GM18868 (cell line): ENCODE results near the gene SH3RF3.

Experiments
- ATAC-seq: cut with Tn5 transposase; IDR thresholded peaks from one replicate; pipeline ENCODE4 v1.9.1; 2021; ENCODE audit warnings: mild to moderate bottlenecking, moderate library complexity; ENCODE audit not compliant: unreplicated experiment

Gene SH3RF3

DNA sequence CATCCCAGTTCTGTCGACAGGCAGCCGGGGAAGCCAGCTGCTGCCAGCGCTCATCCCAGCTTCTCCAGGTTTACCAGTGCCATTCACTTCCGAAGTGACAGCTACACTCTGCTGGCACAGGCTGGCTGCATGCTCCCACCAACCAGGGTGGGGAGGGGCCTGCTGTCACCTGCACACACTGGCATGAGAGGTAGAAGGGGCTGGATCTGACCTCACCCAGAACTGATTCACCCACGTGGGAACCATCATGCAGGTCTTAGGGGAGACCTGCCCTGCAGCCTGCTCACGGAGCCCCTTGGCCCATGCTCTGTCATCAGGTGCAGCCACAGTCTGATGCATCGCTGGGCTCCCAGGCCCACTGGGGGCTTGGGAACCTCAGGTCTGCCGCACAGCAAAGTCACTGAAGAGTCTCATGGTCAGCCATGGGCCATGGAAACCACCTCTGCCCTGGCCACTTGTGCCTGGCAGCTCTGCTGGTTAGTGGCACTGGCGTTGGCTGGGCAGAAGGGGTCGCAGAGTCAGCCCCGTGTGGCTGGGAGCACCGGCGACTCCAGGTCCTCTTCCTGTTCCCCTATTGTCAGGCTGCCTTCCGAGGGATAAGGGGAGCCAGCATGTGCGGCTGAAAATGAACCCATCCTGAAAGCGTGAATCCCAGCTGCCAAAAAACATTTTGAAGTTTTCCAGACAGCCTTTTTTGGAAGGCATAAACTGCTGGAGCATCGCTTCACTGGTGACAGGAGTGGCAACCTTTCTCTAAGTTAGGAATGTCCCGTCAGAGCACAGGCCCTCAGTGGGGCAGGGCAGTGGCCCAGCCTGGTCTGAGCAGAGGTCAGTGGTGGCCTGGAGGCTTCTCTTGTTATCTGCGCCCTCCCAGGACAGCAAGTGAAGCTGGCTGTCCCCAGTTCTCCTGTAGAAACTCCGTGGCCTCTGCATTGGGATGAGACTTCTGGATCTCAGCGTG, 327.0 kb downstream of the SH3RF3 start:
- ATAC-seq: no peak

DNA sequence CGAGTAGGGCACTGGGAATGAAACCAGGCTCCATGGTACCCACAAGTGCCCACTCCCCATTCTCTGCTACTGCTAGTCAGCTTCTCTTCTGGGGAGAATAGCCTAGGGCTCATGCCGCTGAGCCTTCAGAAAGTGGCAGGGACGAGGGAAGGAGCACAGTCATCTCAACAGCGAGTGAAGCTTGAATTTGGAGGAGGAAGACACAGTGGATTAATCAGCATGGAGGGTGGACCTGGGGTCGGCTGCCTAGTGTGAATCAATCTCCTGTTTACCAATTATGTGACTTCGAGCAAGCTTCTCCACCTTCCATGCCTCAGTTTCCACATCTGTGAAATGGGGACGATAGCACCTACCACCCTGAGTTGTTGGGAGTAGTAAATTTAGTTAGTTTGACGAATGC, 327.8 kb downstream of the SH3RF3 start:
- ATAC-seq: no peak

DNA sequence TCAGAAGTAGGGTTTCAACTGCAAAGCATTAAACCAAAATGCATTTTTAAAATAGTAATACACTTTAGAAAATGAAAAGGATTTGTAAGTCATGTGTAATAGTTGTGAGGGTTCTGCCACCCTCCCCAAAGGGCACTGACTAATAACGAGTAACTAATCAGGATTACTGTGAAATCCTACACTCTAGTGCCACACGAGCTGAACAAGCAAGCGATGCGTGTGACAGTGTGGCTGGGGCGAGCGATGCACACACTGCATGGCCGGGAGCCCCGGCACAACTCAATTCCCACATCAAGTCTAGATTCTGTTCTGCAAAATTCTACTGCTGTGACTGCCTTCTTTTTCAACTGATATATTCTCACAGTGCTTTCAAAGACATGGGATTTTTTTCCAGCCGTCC, 328.4 kb downstream of the SH3RF3 start:
- peak; percentile 71 for ATAC-seq

DNA sequence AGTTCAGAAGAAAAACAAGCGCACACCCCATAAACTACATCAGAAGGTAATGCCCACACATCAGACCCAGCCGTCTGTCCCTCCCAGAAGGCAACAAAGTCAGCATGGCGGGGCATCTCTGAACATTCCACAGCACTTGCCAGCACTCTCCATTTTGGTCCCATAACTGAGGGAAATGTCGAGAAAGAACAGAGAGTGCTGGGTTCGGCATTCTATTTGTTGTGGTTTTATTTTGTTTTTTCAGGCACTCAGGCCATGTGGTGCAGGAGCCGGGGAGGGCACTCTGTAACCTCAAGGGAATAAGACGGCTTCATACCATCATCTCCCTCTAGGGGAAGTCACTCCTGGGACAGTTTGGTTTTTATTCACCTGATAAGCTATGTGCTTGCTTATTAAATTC, 328.8 kb downstream of the SH3RF3 start:
- peak; percentile 51 for ATAC-seq

DNA sequence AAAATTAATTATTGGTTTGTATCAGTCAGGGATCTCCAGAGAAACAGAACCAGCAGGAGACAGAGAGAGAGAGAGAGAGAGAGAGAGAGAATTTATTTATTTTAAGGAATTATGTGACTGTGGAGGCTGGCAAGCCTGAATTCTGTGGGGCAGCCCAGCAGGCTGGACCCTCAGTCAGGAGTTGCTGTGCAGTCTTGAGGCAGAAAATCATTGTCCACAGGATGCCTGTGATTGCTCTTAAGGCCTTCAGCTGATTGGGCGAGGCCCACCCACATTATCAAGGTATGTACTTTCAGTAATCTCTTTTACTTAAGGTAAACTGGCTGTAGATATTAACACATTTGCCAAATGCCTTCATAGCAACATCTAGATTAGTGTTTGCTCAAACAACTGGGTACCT, 329.5 kb downstream of the SH3RF3 start:
- ATAC-seq: no peak

DNA sequence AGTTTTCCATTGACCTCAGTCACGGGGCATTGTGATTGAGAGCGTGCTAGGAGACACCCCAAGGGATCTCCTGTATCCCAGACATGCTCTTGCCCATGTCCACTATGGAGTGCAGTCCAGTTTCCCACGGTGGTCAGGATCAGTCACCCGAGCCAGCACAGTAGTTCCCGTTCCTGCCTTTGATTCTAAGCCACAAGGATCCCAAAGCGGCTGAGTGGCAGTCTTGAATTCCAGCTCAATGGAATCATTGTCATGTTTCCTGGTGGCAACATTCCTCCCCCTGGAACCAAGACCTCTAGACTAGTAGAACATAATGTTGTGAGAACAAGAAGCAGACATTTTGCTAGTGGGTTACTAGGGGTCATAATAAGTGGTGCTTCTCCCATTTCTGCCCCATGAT, 330.5 kb downstream of the SH3RF3 start:
- no peak for ATAC-seq

DNA sequence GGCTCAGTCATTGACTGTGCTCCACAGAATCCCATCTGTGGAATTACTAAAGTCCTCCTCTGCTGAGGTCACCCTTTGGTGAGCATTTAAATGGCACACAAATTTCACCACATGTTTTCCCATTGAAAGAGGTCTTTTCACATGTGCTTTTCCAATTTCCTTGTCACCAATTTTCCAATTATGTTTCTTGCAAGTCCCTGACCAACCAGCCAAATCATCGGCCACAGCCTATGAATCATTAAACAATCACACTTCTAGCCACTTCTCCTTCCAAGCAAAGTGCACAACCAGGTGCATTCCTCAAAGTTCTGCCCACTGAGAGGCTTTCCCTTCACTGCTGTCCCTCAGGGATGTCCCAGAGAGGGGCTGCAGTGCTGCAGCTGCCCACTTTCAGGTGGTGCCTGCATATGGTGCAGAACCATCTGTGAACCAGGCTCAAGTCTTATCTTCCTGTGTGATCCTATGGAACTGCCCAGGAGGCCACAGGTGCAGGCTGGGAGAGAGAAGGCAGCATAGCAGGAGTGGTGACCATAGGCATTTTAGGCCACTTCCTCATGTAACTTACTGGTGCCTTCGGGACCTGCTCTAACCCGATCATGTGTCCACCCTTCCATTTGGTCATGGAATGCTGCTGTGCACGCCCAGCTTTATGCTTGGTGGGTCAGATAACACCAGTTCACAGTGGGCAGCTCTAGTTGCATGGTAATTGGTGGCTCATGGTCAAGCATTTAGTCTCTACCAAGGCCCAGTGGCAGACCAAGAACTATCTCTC, 331.7 kb downstream of the SH3RF3 start:
- no peak for ATAC-seq

DNA sequence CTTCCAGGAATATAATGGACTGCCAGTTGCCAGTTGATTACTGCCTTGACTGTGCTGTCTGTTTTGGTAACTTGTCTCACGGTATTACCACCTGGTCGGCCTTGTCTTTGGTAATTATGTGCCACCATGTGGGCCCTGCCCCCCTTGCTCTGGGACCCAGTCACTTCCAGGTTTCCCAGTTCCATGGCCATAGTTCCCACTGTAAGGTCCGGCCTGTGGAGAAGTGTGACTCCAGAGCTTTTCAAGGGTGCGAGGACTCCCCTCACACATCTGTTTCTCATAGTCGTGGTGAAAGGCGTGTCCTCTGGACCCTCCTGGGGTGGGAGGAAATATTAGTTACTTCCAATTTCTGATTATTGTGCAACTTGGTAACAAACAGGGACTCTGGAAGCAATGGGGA, 334.2 kb downstream of the SH3RF3 start:
- no peak for ATAC-seq

DNA sequence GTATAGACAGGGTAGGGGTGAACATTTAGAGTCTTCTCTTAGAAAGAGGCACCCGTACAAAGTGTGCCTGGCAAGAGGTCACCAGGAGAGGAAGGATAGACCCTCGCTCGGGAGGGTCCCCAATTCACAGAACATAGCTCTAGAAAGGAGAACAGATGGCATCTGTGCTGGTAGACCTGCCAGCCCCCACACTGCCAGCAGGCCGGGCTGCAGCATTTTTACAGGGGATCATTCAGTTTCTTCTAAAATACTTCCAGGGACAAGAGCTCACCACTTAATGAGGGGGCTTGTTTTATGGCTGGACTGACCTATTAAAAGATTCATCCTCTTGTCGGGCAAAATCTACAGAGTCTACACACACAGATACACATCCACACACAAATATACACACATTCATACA, 334.9 kb downstream of the SH3RF3 start:
- ATAC-seq: no peak

DNA sequence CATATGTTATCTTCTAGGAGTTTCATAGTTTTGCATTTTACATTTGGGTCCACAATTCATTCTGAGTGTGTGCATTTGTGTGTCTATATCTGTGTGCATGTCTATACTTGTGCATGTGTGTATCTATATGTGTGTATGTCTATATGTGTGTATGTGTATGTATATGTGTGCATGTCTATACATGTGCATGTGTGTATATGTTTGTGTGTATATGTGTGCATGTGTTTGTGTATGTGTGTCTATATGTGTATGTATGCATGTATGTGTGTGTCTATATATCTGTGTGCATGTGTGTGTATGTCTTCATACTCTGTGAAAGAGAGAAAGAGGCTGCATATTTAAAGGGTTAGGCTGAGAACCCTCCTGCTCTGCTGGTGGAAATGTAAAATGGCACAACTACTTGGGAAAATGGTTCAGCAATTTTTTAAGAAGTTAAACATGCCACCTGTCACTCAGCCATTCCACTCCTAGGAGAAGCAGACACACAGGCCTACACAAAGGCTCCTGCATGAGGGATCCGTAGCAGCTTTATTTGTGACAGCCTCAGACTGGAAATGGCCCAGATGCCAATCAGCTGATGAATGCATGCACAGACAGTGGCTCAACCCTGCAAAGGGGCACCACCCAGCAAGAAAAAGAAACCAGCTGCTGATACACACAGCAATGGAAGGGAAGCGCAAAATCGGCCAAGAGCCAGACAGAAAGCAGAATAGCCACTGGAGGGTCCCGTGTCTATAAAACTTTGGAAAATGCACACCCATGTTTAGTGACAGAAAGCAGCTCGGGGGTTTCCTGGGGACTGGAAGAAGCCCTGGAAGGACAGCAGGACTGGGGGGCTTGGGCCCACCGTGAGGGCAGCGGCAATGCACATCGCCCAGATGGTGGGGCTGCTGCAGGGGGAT, 337.9 kb downstream of the SH3RF3 start:
- ATAC-seq: no peak

DNA sequence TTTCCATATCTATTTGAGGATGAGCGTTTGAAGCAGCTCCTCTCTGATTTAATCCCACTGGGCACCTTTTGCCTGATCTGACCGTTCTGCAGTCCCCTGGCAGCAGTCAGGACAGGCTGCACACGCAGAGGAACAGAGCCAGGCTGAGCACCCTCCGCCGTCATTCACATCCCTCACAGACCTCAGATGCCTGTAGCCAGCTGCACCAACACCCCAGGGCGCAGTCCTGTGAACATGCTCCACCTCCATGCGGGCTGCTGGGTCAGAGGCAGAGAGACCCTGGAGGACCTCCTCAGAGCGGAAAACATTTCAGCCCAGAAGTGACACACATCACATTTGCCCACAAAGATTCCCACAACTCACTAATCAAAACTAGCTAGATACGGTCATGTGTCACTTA, 338.7 kb downstream of the SH3RF3 start:
- ATAC-seq: no peak

DNA sequence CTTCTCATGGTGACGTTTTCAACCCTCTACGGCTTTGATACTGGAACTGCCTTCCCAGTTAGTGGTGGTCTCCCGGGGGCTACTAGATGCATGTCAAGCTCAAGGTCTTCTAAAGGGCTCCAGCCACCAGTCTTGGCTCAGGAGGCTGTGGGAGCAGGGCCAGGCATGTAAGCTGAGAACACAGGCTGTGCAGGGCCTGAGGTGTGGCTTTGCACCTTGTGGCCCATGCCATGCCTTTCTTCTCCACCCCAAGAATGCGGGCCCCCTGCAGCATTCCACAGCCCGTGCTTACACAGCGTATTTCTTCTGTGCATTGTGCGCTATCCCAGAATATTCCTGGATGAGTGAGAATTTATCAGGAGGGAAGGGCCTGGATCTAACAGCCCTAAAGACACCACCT, 339.9 kb downstream of the SH3RF3 start:
- ATAC-seq: no peak

DNA sequence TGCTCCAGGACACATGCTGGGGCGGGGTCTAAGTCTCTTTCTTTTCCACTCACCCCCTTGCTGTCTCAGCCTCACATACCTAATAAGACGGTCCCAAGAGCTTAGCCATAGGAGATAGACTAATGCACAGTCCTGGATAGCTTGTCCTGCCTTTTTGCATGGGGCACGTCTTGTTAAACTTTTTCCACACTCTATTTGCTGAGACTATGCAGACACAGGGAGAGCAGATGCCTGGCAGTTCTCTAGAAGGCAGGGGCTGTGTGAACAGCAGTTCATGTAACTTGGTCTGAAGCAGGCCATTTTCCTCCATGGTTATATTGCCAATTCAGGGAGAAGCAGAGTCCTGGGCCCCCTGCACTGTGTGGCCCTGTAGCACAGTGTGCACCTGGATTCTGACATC, 342.7 kb downstream of the SH3RF3 start:
- no peak for ATAC-seq

DNA sequence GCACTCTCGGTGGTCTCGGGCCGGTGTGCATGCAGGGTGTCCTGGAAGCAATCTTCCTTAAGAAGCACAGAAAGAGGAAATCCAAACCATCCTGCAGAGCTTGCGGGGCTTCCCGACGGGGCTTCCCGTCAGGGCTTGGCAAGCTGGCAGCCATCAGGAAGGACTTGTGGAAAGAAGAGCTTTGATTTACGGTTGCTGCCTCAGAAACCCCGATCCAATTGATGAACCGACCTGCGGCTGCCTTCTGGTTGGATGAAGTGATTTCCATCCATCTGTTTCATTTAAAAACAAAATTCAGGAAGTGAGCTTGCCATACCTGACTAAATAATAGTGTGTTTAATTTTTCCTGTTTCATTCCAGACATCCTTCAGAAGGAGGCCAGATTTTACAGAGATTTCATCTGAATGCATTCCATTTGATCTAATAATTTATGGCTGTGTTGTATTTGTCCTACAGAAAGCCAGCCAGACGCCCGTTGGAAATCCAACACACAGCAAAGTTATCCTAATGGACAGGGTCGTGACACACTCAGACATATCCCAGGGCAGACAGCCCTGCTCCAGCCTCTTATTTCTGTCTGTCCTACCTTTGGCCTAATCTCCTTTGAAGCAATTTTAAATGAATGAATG, 343.4 kb downstream of the SH3RF3 start:
- no peak for ATAC-seq

DNA sequence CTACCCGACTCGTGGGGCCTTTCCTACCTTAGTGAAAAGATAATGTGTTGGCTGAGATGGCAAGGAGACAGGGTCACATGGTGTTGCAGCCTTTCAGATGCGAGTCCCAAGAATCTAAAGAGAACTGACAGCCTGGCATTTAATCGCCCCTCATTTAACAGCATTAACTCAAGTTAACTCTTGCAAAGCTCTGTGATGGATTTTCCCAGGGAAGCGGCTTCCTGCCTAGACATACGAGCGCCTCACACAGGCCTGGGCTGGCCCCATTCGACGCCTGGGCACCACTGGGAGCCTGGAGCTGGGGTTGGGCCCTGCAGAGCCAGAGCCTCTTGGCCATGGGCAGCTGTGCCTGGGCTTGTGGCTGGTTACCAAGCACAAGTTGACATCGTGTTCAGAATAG, 344.0 kb downstream of the SH3RF3 start:
- no peak for ATAC-seq

DNA sequence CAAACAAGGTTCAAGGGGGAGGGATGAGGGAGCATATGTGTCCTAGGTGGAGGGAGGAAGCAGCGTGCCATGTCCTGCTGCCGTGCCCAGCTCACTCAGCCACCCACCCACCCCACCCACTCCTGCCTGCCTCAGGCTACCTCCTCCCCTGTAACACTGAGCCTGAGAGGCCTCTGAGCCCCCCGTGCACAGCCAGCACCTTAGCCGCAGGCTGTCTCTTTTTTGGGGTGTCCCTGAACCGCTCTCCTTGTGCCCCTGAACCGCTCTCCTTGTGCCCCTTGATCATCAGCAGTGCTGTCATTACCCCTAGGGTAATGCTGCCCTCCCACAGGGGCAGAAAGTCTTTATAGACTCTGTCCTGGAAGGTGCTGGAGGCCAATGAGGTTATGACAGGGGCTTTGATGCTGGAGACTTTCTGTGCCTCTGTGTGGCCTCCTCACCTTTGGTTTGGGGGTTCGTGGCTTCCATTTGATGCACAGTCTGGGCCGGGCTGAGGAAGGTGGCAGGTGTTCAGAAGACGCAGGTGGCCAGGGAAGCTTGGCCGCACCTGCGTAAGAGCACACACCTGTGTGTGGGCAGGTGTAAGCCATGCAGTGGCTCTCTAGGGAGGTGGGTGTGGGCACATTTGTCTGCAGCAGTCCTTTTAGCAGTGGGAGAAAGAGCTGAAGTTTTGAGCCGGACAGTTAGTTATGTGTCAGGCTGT, 344.8 kb downstream of the SH3RF3 start:
- no peak for ATAC-seq

DNA sequence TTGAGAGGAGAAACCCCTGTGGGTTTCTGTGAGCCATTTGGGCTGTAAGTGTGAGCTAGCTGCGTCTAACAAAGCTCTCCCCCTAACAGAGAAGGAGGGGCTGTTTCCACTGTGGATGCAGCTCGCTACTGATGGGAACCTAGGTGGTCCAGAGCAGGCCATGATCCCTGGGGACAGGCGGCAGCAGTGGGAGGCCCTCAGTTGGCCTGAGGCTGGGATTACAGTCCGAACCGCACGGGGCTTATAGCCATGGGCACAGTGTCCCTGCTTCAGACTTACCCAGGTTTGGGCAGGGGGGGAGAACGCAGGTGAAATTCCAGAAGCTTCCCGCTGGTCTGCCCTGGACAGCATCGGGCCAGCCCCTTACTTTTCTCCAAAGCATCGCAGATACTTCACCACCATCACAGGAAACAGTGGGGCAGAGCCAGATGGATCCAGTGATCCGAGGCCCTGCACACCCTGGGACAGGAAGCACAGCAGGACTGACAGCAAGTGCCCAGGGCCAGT, 345.4 kb downstream of the SH3RF3 start:
- ATAC-seq: no peak

DNA sequence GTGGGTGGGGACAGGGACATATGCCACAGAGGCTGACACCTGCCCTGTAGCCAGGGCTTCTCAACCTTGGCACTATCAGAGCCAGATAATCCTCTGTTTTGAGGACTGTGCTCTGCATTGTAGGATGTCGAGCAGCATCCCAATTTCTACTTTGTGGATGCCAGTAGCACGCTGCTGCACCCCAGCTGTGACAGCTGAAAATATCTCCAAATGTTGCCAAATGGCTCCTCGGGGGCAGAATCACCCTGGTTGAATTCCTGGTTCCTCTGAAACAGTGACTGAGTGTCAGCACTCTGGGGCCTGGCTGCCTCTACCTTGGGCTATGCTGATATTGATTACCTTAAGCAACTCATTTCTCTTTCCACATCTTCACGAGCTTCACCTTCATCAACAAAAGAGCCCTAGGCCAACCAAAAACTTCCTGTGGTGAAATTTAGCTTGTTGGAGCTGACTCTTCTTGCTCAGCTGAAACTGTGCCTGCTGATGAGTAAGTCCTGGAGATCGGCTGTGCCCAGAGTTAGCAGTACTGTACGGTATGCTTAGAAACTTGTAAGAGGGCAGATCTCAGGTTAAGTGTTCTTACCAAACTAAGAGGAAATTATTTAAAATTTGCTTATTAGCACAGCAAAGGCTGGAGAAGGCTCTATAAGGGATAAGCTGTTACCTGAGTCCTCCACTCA, 346.7 kb downstream of the SH3RF3 start:
- ATAC-seq: peak; percentile 60
